GM18868 (cell line): ENCODE data around the gene DACH2.

Experiments used
- ATAC-seq: cut with Tn5 transposase; IDR thresholded peaks from one replicate; pipeline ENCODE4 v1.9.1; 2021; ENCODE audit warnings: mild to moderate bottlenecking, moderate library complexity; ENCODE audit not compliant: unreplicated experiment

The DACH2 gene

GRCh38 chrX:86295293-86295692 is 147.0 kb downstream of the DACH2 start:
- ATAC-seq = no peak

GRCh38 chrX:86322913-86323312 is 174.7 kb downstream of the DACH2 start:
- no peak for ATAC-seq

GRCh38 chrX:86329174-86329573 is 180.9 kb downstream of the DACH2 start:
- no peak for ATAC-seq

GRCh38 chrX:86348669-86349068 is 200.4 kb downstream of the DACH2 start:
- no peak for ATAC-seq

GRCh38 chrX:86349115-86349514 is 200.9 kb downstream of the DACH2 start:
- ATAC-seq = no peak

GRCh38 chrX:86369847-86370630 is 221.8 kb downstream of the DACH2 start:
- no peak for ATAC-seq

- no peak for ATAC-seq
These were observed 222.7 kb downstream of the DACH2 start for GRCh38 chrX:86370927-86371326.

- no peak for ATAC-seq
These were observed 231.0 kb downstream of the DACH2 start for GRCh38 chrX:86379209-86379608.

GRCh38 chrX:86383681-86384540 is 235.7 kb downstream of the DACH2 start:
- no peak for ATAC-seq

GRCh38 chrX:86407371-86407770 is 259.1 kb downstream of the DACH2 start:
- no peak for ATAC-seq

- no peak for ATAC-seq
These were observed 273.5 kb downstream of the DACH2 start for GRCh38 chrX:86421771-86422170.

GRCh38 chrX:86436116-86436515 is 287.9 kb downstream of the DACH2 start:
- no peak for ATAC-seq

- ATAC-seq = no peak
These were observed 307.2 kb downstream of the DACH2 start for GRCh38 chrX:86455495-86455894.

- no peak for ATAC-seq
These were observed 312.5 kb downstream of the DACH2 start for GRCh38 chrX:86460760-86461159.

- ATAC-seq = no peak
These were observed 356.0 kb downstream of the DACH2 start for GRCh38 chrX:86504297-86504696.

- ATAC-seq = no peak
These were observed 359.1 kb downstream of the DACH2 start for GRCh38 chrX:86507331-86507730.

GRCh38 chrX:86579777-86580176 is 431.5 kb downstream of the DACH2 start:
- no peak for ATAC-seq

- ATAC-seq = peak; percentile 97
These were observed 456.4 kb downstream of the DACH2 start for GRCh38 chrX:86604607-86605006.

GRCh38 chrX:86696951-86697350 is 548.7 kb downstream of the DACH2 start:
- no peak for ATAC-seq

GRCh38 chrX:86711531-86712180 is 563.4 kb downstream of the DACH2 start:
- ATAC-seq = no peak

GRCh38 chrX:86714441-86714840 is 566.2 kb downstream of the DACH2 start:
- ATAC-seq = no peak

GRCh38 chrX:86724277-86724676 is 576.0 kb downstream of the DACH2 start:
- ATAC-seq = no peak
